A673 (cell line): ENCODE results near the gene NOL12. TPM values are rescaled to one million over a fixed set of nuclear protein-coding genes. Genes with fewer than 3 reads are reported as not detected.

Experiments used
- BruUV-seq: library from RNA; stranded (reverse); fragments of 400-500 nt; replicated peaks from 2 replicates; lab custom pipeline; 2021; lab: Mats Ljungman, UMichigan
- CTCF ChIA-PET: fragments of 300-600 bp; sonication (Branson Sonifier 250); formaldehyde crosslinking; loops from one replicate; lab custom pipeline; 2022; ENCODE audit warnings: antibody characterized with exemption; lab: Charles Lee
- POLR2A ChIA-PET: fragments of 300-600 bp; sonication (Branson Sonifier 250); formaldehyde crosslinking; loops from one replicate; lab custom pipeline; 2022; ENCODE audit warnings: antibody characterized with exemption; ENCODE audit not compliant: low non-redundant PET; lab: Charles Lee
- DNase-seq: peaks from one replicate; pipeline ENCODE4 v3.0.0-alpha.2; 2015; ENCODE audit warnings: low spot score
- H3K27ac ChIP-seq: fragments of 200-600 bp; sonication (generic); 2 replicates; pipeline ENCODE4 v1.5.1; 2016; ENCODE audit warnings: mixed run types, low read depth, mild to moderate bottlenecking, mixed read lengths, antibody characterized with exemption, low read length; ENCODE audit not compliant: poor library complexity, severe bottlenecking
- H3K27me3 ChIP-seq: fragments of 200-600 bp; sonication (generic); replicated peaks from 2 replicates; pipeline ENCODE4 v1.6.1; 2017; ENCODE audit warnings: mixed run types, low read depth, mild to moderate bottlenecking, mixed read lengths, antibody characterized with exemption, low read length; ENCODE audit not compliant: insufficient read depth, poor library complexity
- H3K36me3 ChIP-seq: fragments of 200-600 bp; sonication (generic); 2 replicates; pipeline ENCODE4 v1.6.1; 2016; ENCODE audit warnings: mixed run types, mild to moderate bottlenecking, mixed read lengths, antibody characterized with exemption, low read length; ENCODE audit not compliant: insufficient read depth, poor library complexity, severe bottlenecking
- H3K4me1 ChIP-seq: fragments of 200-600 bp; sonication (generic); 2 replicates; pipeline ENCODE4 v1.6.1; 2017; ENCODE audit warnings: mixed run types, mild to moderate bottlenecking, mixed read lengths, antibody characterized with exemption, low read length; ENCODE audit not compliant: insufficient read depth, poor library complexity, severe bottlenecking
- H3K4me3 ChIP-seq: fragments of 200-600 bp; sonication (generic); 2 replicates; pipeline ENCODE4 v1.5.1; 2016; ENCODE audit warnings: low read depth, mixed run types, mild to moderate bottlenecking, mixed read lengths, low read length; ENCODE audit not compliant: poor library complexity, severe bottlenecking
- H3K9me3 ChIP-seq: fragments of 200-600 bp; sonication (generic); 2 replicates; pipeline ENCODE4 v1.6.1; 2016; ENCODE audit warnings: mixed run types, low read depth, mild to moderate bottlenecking, mixed read lengths, antibody characterized with exemption, low read length; ENCODE audit not compliant: poor library complexity, severe bottlenecking
- CTCF ChIP-seq: fragments of 300-800, 200-600 bp; sonication (generic); conservative IDR thresholded peaks from 2 replicates; pipeline ENCODE4 v1.5.1; 2017; ENCODE audit warnings: low read depth, mild to moderate bottlenecking, antibody characterized with exemption, low read length, moderate library complexity, mixed read lengths
- EZH2 ChIP-seq: fragments of 200-600 bp; sonication (generic); IDR thresholded peaks from 2 replicates; pipeline ENCODE4 v1.6.1; 2017; ENCODE audit warnings: borderline replicate concordance, low read depth, mild to moderate bottlenecking, mixed read lengths, antibody characterized with exemption, low read length; ENCODE audit not compliant: poor library complexity, severe bottlenecking
- intact Hi-C: fragments of 100-400 bp; cut with micrococcal nuclease; formaldehyde crosslinking; loops from one replicate; pipeline ENCODE4 v1.10.0; 2022; ENCODE audit not compliant: unreplicated experiment
- total RNA-seq: library from RNA; stranded (reverse); gene quantifications from 2 replicates; pipeline ENCODE4 v1.2.3, GENCODE V29; 2021

Gene NOL12
- total RNA-seq, 1 experiment from 2014 or later, result 51.9 TPM

DNA sequence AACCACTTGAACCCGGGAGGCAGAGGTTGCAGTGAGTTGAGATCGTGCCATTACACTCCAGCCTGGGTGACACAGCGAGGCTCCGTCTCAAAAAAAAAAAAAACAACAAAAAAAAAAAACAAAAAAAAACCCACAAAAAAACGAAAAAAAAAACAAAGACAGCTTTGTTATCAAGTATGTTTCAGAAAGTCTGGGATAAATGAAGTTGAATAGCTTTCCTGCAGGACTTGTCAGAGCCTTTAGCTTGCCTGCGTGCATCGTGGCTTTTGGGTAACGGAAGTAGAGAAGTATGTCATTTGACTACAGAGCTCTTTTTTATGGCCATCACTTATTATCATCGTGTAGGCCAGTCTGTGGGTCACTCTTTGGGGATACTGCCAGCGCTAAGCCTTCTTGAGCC is 25.3 kb downstream of the NOL12 start:
- H3K27me3 ChIP-seq, result no peaks in the 10 kb centered on the region
- H3K4me1 ChIP-seq, result no peaks in the 10 kb centered on the region
- TF ChIP-seq CTCF (no peak), EZH2 (no peak)
- ChIA-PET POLR2A (no interaction called here), CTCF (interaction anchor here (0.6 to 1.6 kb wide), 3 partner anchors 50 to 815 kb away, joined by 3 to 4 read pairs (median 3); no protein-coding TSS in a partner anchor)
- no peaks in the 10 kb centered on the region for H3K9me3 ChIP-seq
- DNase-seq, result no peak
- no peak overlapping the region for H3K4me3 ChIP-seq
- intact Hi-C loops, result no loop called here
- no peaks in the 10 kb centered on the region for H3K36me3 ChIP-seq
- H3K27ac ChIP-seq, result no peak overlapping the region
- BruUV-seq, result no TSS peak

DNA sequence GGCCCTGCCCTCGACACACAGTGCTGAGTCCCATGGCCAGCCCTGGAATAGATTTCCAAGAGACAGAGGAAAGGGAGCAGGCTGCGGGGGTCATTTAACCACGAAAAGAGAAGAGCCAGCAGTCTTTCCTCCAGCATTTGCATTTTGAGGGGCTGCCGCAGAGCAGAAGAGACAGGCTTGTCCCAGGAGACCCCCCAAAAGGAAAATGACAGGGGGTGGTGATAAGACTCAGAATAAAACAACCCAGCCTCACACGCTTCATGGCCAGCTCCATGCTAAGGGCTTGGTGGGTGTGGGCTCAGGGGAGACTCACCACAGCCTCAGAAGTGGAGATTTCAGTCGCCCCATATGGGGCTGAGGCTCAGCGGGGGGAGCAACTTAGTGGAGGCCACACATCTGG is 27.6 kb downstream of the NOL12 start:
- CTCF ChIA-PET, result no interaction called here
- no peaks in the 10 kb centered on the region for H3K36me3 ChIP-seq
- BruUV-seq, result no TSS peak
- POLR2A ChIA-PET, result no interaction called here
- DNase-seq, result no peak
- H3K27me3 ChIP-seq, result no peaks in the 10 kb centered on the region
- intact Hi-C loops, result no loop called here
- no peaks in the 10 kb centered on the region for H3K4me1 ChIP-seq
- H3K9me3 ChIP-seq, result no peaks in the 10 kb centered on the region
- TF ChIP-seq EZH2 (no peak), CTCF (no peak)
- no peak overlapping the region for H3K27ac ChIP-seq
- H3K4me3 ChIP-seq, result no peak overlapping the region

DNA sequence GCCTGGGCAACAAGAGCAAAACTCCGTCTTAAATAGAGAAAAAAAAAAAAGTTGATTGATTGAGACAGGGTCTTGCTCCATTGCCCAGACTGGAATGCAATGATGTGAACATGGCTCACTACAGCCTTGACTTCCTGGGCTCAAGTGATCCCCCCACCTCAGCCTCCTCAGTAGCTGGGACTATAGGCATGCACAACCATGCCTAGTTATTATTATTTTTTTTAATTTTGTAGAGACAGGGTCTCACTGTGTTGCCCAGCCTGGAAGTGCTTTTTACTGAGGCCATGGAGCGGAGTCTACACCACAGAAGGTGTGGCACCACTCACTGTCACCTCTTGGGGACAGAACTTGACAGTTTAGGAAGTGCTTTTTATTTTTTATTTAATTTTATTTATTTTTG is 28.5 kb downstream of the NOL12 start:
- TF ChIP-seq CTCF, result no peak
- TF ChIP-seq EZH2, result no peak
- no peaks in the 10 kb centered on the region for H3K9me3 ChIP-seq
- H3K4me1 ChIP-seq, result no peaks in the 10 kb centered on the region
- no peak for DNase-seq
- H3K4me3 ChIP-seq, result no peak overlapping the region
- H3K27me3 ChIP-seq, result no peaks in the 10 kb centered on the region
- H3K27ac ChIP-seq, result no peak overlapping the region
- no TSS peak for BruUV-seq
- ChIA-PET POLR2A (no interaction called here), CTCF (no interaction called here)
- intact Hi-C loops, result no loop called here
- no peaks in the 10 kb centered on the region for H3K36me3 ChIP-seq
